ENCODE results near the gene EIF2AK3.

The EIF2AK3 gene

DNA sequence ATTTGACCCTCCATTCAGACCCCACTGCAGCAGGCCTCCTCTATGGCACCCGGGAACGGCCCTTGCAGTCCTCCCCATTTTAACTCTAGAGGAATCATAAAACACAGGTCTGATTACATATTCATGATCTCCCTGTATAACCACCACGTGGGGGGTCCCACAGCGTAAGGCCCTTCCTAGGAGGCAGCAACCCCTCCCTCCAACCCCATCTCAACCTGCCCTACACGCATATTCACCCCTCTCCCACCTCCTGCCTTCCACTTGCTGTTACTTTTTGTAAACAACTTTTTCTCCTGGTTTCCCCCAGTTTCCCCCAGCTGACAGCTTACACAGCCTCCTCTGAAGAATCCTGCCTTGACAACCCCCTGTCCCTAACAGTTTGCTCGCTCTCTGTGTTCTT is 89.6 kb downstream of the EIF2AK3 start:
- DNase-seq, result no peak

DNA sequence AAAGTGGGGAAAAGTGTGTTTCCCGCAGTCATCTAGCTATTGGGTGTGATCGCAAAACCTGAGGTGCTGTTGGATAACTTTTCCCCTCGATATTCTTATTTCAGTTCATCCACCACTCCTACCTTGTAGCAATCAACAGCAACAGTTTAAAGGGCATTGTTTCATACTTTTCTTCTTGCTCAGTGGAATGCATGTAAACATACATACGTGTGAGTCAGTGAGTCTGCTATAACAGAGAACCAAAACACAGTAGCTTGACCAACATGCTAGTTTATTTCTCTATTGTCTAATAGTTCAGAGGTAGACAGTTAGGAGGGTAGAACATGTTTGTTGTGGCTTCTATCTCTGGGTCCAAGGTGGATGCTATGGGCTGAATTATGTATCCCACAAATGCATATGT is 97.2 kb downstream of the EIF2AK3 start:
- DNase-seq, result no peak

DNA sequence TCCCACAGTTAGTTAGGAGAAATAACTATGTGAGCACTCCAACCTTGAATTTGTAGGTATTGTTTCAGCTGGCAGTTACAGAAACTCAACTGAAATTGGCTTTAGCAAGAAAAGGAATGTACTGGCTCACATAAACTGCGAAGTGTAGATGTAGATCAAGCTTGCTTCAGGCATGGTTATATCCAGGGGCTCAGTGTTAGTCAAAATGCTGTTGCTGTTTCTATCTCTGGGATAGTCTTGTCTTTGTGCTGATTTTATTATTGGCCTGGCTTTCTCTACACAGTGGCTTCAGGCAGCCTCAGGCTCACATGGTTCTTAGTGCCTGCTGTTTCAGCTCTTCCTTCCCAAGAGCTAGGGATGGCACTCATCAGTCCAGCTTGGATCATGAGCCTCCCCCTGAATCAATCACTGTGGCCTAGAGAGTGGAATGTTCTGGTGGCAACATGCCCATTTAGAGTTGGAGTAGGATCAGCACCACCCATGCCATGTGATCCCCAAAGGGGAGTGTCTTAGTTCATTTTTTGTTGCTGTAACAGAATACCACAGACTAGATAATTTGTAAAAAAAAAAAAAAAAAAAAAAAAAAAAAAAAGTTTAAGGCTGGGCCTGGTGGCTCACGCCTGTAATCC is 105.7 kb downstream of the EIF2AK3 start:
- no peak for DNase-seq

DNA sequence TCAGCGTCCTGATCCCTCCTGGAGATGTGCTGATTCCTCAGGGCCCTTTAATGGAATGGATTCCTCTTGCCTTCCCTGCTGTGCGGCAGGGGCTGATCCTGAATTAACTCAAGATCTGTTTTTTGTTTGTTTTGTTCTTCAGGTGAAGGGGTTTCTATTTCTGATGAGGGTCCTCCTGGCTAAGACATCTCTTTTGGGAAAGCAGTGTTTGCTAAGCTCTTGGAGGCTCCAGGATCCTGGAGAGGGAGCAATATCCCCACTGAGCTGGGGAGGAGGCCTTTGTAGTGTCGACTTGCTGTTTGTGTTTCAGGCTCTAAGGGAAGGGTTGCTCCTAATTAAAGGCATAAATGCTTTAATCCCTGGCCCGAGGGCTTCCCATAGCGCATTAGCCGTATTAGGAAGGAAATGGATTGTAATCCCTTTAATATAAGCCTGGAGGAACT is 109.5 kb downstream of the EIF2AK3 start:
- no peak for DNase-seq
